A549 treated with CpdA at 1 μM for 4 hours (cell line): ENCODE results near the gene PISD. TPM values are rescaled to one million over a fixed set of nuclear protein-coding genes. Genes with fewer than 3 reads are reported as not detected.

ENCODE experiments used
- total RNA-seq: library from RNA; stranded (reverse); fragments of 200-300 nt; extraction: Qiagen RNA extraction; gene quantifications from 5 replicates; pipeline ENCODE4 v1.2.3, GENCODE V29; 2022; ENCODE audit warnings: low read depth

Gene PISD
- total RNA-seq: 24.9 to 31.1 TPM (median 28.4 TPM) in 5 replicates

GRCh38 chr22:31661851-31662667, at the start of gene PISD:
Gene PISD, minus strand, starts transcription at chr22:31662215. Its CDS starts 7 bp downstream, at chr22:31662208.

Other genes starting within 250 kb of the PISD start
- 11.2 to 19.0 TPM (median 15.0 TPM) in 5 replicates for gene EIF4ENIF1, start 172.4 kb downstream of the PISD start, total RNA-seq
- 9.6 to 12.8 TPM (median 11.5 TPM) in 5 replicates for gene SFI1, start 165.7 kb downstream of the PISD start, total RNA-seq
- gene PRR14L, start 87.9 kb upstream of the PISD start, total RNA-seq: 6.1 to 8.5 TPM (median 6.6 TPM) in 5 replicates
- 3.8 to 5.8 TPM (median 4.9 TPM) in 5 replicates for gene DEPDC5, start 91.8 kb upstream of the PISD start, total RNA-seq